ENCODE data around the gene BAG1.

BAG1 gene

DNA sequence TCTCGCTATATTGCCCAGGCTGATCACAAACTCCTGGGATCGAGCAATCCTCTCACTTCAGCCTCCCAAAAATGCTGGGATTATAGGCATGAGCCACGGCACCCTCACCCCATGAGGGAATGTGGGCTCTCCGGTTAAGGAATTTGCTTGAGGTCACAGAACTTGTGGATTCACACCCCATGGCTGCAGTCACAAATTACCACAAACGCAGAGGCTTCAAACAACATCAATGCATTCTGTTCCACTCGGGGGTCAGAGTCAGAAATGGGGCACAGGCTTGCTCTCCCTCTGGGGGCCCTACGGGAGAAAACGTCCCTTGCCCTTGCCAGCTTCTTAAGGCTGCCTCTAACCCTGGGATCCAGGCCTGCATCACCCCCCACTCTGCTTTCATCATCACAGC, 36.8 kb downstream of the BAG1 start:
- peak; percentile 72 for DNase-seq
- H2BK5ac ChIP-seq (ENCODE audit: low read length), result no peak overlapping the region
- no peaks in the 10 kb centered on the region for H3K79me2 ChIP-seq (ENCODE audit: control insufficient read depth, insufficient read depth, low read length)
- H4K8ac ChIP-seq (ENCODE audit: low read depth, low read length), result no peak overlapping the region
- no peak overlapping the region for H3K9ac ChIP-seq (ENCODE audit: low read length)
- no peaks in the 10 kb centered on the region for H3K4me1 ChIP-seq (ENCODE audit: control insufficient read depth, low read depth, low read length)
- no peak overlapping the region for H3K27ac ChIP-seq (ENCODE audit: low read depth, low read length)
- H3K56ac ChIP-seq (ENCODE audit: low read length), result no peak overlapping the region
- H2BK120ac ChIP-seq (ENCODE audit: low read depth, low read length), result no peak overlapping the region
- H3K18ac ChIP-seq (ENCODE audit: low read length), result no peak overlapping the region
- no peak overlapping the region for H3K4ac ChIP-seq (ENCODE audit: low read depth, low read length)
- no peak overlapping the region for H3K4me3 ChIP-seq (ENCODE audit: low read length)
- no peaks in the 10 kb centered on the region for H3K79me1 ChIP-seq (ENCODE audit: low read length)
- H3K23ac ChIP-seq (ENCODE audit: low read length), result no peak overlapping the region
- no peak overlapping the region for H2BK15ac ChIP-seq (replicated peaks; ENCODE audit: low read depth)
- no peaks in the 10 kb centered on the region for H3K27me3 ChIP-seq (ENCODE audit: insufficient read depth, low read length, poor library complexity)
- no peak overlapping the region for H2AK5ac ChIP-seq (ENCODE audit: low read length)
- no CpG with 5 or more reads among the region's 8 CpGs for WGBS (ENCODE audit: extremely low coverage, insufficient coverage, low lambda C conversion rate)
- no peak overlapping the region for H3K4me2 ChIP-seq (ENCODE audit: low read length)
- no peaks in the 10 kb centered on the region for H3K36me3 ChIP-seq (ENCODE audit: control insufficient read depth, insufficient read depth, low read length)
- H4K5ac ChIP-seq (ENCODE audit: low read length), result no peak overlapping the region

DNA sequence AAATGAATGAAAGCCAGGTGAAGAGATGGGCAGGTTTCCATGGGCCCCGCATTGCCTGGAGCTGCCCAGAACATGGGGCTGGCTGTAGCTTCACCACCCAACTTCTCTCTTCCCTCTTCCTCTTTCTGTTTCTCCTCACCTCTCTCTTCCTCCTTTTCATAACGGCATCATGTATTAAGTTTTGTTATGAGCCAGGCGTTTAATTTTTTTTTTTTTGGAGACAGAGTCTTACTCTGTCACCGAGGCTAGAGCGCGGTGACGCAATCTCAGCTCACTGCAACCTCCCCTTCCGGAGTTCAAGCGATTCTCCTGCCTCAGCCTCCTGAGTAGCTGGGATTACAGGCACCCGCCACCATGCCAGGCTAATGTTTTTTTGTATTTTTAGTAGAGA, 37.5 kb downstream of the BAG1 start:
- no peaks in the 10 kb centered on the region for H3K79me2 ChIP-seq (ENCODE audit: control insufficient read depth, insufficient read depth, low read length)
- no peak overlapping the region for H2BK120ac ChIP-seq (ENCODE audit: low read depth, low read length)
- WGBS (ENCODE audit: extremely low coverage, insufficient coverage, low lambda C conversion rate), result no CpG with 5 or more reads among the region's 10 CpGs
- H3K18ac ChIP-seq (ENCODE audit: low read length), result no peak overlapping the region
- H3K4me1 ChIP-seq (ENCODE audit: control insufficient read depth, low read depth, low read length), result no peaks in the 10 kb centered on the region
- H3K79me1 ChIP-seq (ENCODE audit: low read length), result no peaks in the 10 kb centered on the region
- no peak for DNase-seq
- H4K8ac ChIP-seq (ENCODE audit: low read depth, low read length), result no peak overlapping the region
- no peak overlapping the region for H2AK5ac ChIP-seq (ENCODE audit: low read length)
- H3K27ac ChIP-seq (ENCODE audit: low read depth, low read length), result no peak overlapping the region
- no peak overlapping the region for H3K56ac ChIP-seq (ENCODE audit: low read length)
- no peak overlapping the region for H4K5ac ChIP-seq (ENCODE audit: low read length)
- H3K23ac ChIP-seq (ENCODE audit: low read length), result no peak overlapping the region
- H2BK5ac ChIP-seq (ENCODE audit: low read length), result no peak overlapping the region
- H3K27me3 ChIP-seq (ENCODE audit: insufficient read depth, low read length, poor library complexity), result no peaks in the 10 kb centered on the region
- H3K4me2 ChIP-seq (ENCODE audit: low read length), result no peak overlapping the region
- H2BK15ac ChIP-seq (replicated peaks; ENCODE audit: low read depth), result no peak overlapping the region
- no peak overlapping the region for H3K9ac ChIP-seq (ENCODE audit: low read length)
- no peak overlapping the region for H3K4me3 ChIP-seq (ENCODE audit: low read length)
- H3K4ac ChIP-seq (ENCODE audit: low read depth, low read length), result no peak overlapping the region
- no peaks in the 10 kb centered on the region for H3K36me3 ChIP-seq (ENCODE audit: control insufficient read depth, insufficient read depth, low read length)

DNA sequence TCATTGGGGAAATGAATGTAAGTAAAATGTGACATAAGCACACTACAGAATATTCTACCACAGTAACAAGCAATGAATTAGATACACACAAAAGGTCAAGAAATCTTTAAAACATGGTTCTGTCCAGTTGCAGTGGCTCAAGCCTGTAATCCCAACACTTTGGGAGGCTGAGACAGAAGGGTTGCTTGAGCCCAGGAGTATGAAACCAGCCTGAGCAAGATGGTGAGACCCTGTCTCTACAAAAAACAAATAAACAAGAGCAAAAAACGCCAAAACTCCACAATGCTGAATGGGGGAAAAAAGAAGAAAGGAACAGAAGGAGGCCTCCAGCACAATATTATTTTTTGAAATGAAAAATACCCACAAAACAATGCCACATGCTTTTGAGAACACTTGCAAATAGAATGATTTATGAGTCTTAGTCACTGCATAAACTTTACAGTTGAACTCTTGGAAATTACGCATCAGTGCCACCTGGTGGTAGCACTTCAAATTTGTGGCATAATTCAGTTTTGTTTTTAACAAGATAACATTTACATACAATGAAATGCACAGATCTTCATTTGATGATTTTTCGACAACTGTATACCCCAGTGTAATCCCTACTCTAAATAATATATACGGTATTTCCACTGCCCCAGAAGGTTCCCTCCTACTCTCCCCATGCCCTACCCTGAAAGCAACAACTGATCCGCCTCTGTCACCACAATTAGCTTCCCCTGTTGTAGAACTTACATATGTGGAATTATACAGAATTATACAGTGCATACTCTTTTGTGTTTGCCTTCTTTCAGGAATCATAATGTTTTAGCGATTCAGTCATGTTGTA, 39.0 kb downstream of the BAG1 start:
- H4K8ac ChIP-seq (ENCODE audit: low read depth, low read length), result no peak overlapping the region
- no peak overlapping the region for H3K27ac ChIP-seq (ENCODE audit: low read depth, low read length)
- no peak overlapping the region for H2BK120ac ChIP-seq (ENCODE audit: low read depth, low read length)
- H3K23ac ChIP-seq (ENCODE audit: low read length), result no peak overlapping the region
- no peak overlapping the region for H2AK5ac ChIP-seq (ENCODE audit: low read length)
- H3K4me2 ChIP-seq (ENCODE audit: low read length), result no peak overlapping the region
- no peak overlapping the region for H3K4me3 ChIP-seq (ENCODE audit: low read length)
- H3K9ac ChIP-seq (ENCODE audit: low read length), result no peak overlapping the region
- no peaks in the 10 kb centered on the region for H3K36me3 ChIP-seq (ENCODE audit: control insufficient read depth, insufficient read depth, low read length)
- H2BK5ac ChIP-seq (ENCODE audit: low read length), result no peak overlapping the region
- H4K5ac ChIP-seq (ENCODE audit: low read length), result no peak overlapping the region
- H3K27me3 ChIP-seq (ENCODE audit: insufficient read depth, low read length, poor library complexity), result no peaks in the 10 kb centered on the region
- no peaks in the 10 kb centered on the region for H3K4me1 ChIP-seq (ENCODE audit: control insufficient read depth, low read depth, low read length)
- no peaks in the 10 kb centered on the region for H3K79me2 ChIP-seq (ENCODE audit: control insufficient read depth, insufficient read depth, low read length)
- no CpG with 5 or more reads among the region's 6 CpGs for WGBS (ENCODE audit: extremely low coverage, insufficient coverage, low lambda C conversion rate)
- H3K79me1 ChIP-seq (ENCODE audit: low read length), result no peaks in the 10 kb centered on the region
- H3K18ac ChIP-seq (ENCODE audit: low read length), result no peak overlapping the region
- H3K4ac ChIP-seq (ENCODE audit: low read depth, low read length), result no peak overlapping the region
- peak; percentile 53 for DNase-seq
- H3K56ac ChIP-seq (ENCODE audit: low read length), result no peak overlapping the region
- no peak overlapping the region for H2BK15ac ChIP-seq (replicated peaks; ENCODE audit: low read depth)

DNA sequence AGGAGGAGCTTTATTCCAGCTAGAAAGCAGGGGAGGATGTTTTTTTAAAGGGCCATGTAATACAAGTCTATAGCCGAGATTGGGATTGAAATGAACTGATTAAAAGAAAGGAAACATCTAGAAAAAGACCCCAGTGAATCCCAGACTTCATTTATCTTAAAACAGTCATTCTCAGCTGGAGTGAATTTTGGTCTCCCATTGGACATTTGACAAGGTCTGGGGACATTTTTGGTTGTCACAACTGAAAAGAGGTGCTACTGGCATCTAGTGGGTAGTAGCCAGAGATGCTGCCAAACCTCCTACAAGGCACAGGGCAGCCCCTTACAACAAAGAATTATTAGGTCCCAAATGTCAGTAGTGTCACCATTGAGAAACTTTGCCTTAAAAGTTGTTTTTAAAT, 40.8 kb downstream of the BAG1 start:
- Histone ChIP-seq H4K8ac (ENCODE audit: low read depth, low read length) (no peak overlapping the region), H3K4ac (ENCODE audit: low read depth, low read length) (no peak overlapping the region), H3K27me3 (ENCODE audit: insufficient read depth, low read length, poor library complexity) (no peaks in the 10 kb centered on the region), H3K56ac (ENCODE audit: low read length) (no peak overlapping the region), H3K4me3 (ENCODE audit: low read length) (no peak overlapping the region), H3K27ac (ENCODE audit: low read depth, low read length) (no peak overlapping the region), H3K4me2 (ENCODE audit: low read length) (no peak overlapping the region), H2BK5ac (ENCODE audit: low read length) (no peak overlapping the region), H4K5ac (ENCODE audit: low read length) (no peak overlapping the region), H3K79me2 (ENCODE audit: control insufficient read depth, insufficient read depth, low read length) (no peaks in the 10 kb centered on the region), H2AK5ac (ENCODE audit: low read length) (no peak overlapping the region), H2BK15ac (replicated peaks; ENCODE audit: low read depth) (no peak overlapping the region), H3K36me3 (ENCODE audit: control insufficient read depth, insufficient read depth, low read length) (no peaks in the 10 kb centered on the region), H3K79me1 (ENCODE audit: low read length) (no peaks in the 10 kb centered on the region), H3K9ac (ENCODE audit: low read length) (no peak overlapping the region), H3K4me1 (ENCODE audit: control insufficient read depth, low read depth, low read length) (no peaks in the 10 kb centered on the region), H2BK120ac (ENCODE audit: low read depth, low read length) (no peak overlapping the region), H3K23ac (ENCODE audit: low read length) (no peak overlapping the region), H3K18ac (ENCODE audit: low read length) (no peak overlapping the region)
- no CpG with 5 or more reads among the region's 1 CpG for WGBS (ENCODE audit: extremely low coverage, insufficient coverage, low lambda C conversion rate)
- peak; percentile 56 for DNase-seq

DNA sequence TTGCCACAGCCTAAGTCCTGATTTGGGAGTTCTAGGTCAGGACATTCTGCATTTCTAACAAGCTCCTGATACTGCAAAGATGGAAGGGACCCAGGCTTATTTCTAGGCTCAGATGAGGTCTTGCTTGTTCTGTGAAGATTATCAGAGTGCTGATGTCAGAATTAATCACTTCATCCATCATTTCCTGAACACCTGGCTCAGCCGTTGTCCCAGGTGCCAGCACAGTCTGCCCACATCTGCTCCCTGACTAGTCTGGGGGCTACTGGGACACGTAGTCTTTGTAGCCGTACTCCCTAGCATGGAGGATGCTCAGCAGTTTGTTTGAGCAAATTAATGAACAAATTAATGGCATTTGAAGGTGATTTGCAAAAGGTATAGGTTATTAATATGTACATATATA, 42.5 kb downstream of the BAG1 start:
- Histone ChIP-seq H3K23ac (ENCODE audit: low read length) (no peak overlapping the region), H2BK5ac (ENCODE audit: low read length) (no peak overlapping the region), H3K4me1 (ENCODE audit: control insufficient read depth, low read depth, low read length) (no peaks in the 10 kb centered on the region), H3K27ac (ENCODE audit: low read depth, low read length) (no peak overlapping the region), H3K27me3 (ENCODE audit: insufficient read depth, low read length, poor library complexity) (no peaks in the 10 kb centered on the region), H4K5ac (ENCODE audit: low read length) (no peak overlapping the region), H2BK15ac (replicated peaks; ENCODE audit: low read depth) (no peak overlapping the region), H3K36me3 (ENCODE audit: control insufficient read depth, insufficient read depth, low read length) (no peaks in the 10 kb centered on the region), H3K4me2 (ENCODE audit: low read length) (no peak overlapping the region), H3K4me3 (ENCODE audit: low read length) (no peak overlapping the region), H3K9ac (ENCODE audit: low read length) (no peak overlapping the region), H3K79me1 (ENCODE audit: low read length) (no peaks in the 10 kb centered on the region), H3K79me2 (ENCODE audit: control insufficient read depth, insufficient read depth, low read length) (no peaks in the 10 kb centered on the region), H3K18ac (ENCODE audit: low read length) (no peak overlapping the region), H2AK5ac (ENCODE audit: low read length) (no peak overlapping the region), H4K8ac (ENCODE audit: low read depth, low read length) (no peak overlapping the region), H3K56ac (ENCODE audit: low read length) (no peak overlapping the region), H3K4ac (ENCODE audit: low read depth, low read length) (no peak overlapping the region), H2BK120ac (ENCODE audit: low read depth, low read length) (no peak overlapping the region)
- no CpG with 5 or more reads among the region's 3 CpGs for WGBS (ENCODE audit: extremely low coverage, insufficient coverage, low lambda C conversion rate)
- no peak for DNase-seq

DNA sequence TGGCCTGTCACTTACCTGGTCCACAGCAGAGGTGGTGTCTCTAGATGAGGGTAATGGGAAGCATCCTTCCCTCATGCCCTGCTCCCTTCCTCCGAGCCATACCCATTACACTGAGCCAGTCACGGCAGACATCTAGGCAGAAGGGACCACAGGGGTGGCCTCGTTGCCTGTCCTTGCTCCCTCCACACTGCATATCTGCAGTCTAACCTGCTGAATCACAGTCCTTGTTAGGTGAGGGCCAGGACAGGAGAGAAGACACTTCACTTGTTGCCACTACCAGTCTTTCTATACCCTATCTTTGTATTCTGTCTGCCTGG, 43.0 kb downstream of the BAG1 start:
- Histone ChIP-seq H3K23ac (ENCODE audit: low read length) (no peak overlapping the region), H2AK5ac (ENCODE audit: low read length) (no peak overlapping the region), H3K18ac (ENCODE audit: low read length) (no peak overlapping the region), H4K8ac (ENCODE audit: low read depth, low read length) (no peak overlapping the region), H2BK15ac (replicated peaks; ENCODE audit: low read depth) (no peak overlapping the region), H3K27me3 (ENCODE audit: insufficient read depth, low read length, poor library complexity) (no peaks in the 10 kb centered on the region), H2BK120ac (ENCODE audit: low read depth, low read length) (no peak overlapping the region), H3K36me3 (ENCODE audit: control insufficient read depth, insufficient read depth, low read length) (no peaks in the 10 kb centered on the region), H3K79me2 (ENCODE audit: control insufficient read depth, insufficient read depth, low read length) (no peaks in the 10 kb centered on the region), H2BK5ac (ENCODE audit: low read length) (no peak overlapping the region), H3K4ac (ENCODE audit: low read depth, low read length) (no peak overlapping the region), H3K9ac (ENCODE audit: low read length) (no peak overlapping the region), H4K5ac (ENCODE audit: low read length) (no peak overlapping the region), H3K4me3 (ENCODE audit: low read length) (no peak overlapping the region), H3K4me2 (ENCODE audit: low read length) (no peak overlapping the region), H3K27ac (ENCODE audit: low read depth, low read length) (no peak overlapping the region), H3K79me1 (ENCODE audit: low read length) (no peaks in the 10 kb centered on the region), H3K56ac (ENCODE audit: low read length) (no peak overlapping the region), H3K4me1 (ENCODE audit: control insufficient read depth, low read depth, low read length) (no peaks in the 10 kb centered on the region)
- no peak for DNase-seq
- WGBS (ENCODE audit: extremely low coverage, insufficient coverage, low lambda C conversion rate), result no CpG with 5 or more reads among the region's 3 CpGs
